Measurements from ENCODE around the gene BLOC1S2. TPM values are rescaled to one million over a fixed set of nuclear protein-coding genes. Genes with fewer than 3 reads are reported as not detected.
A peak's percentile ranks its signal among the peaks of the same experiment; 100 is the strongest.
"Not testable (repeated sequence)": the region's sequence is repeated elsewhere in the genome, so short reads cannot be mapped to it uniquely, and the experiment has no call there.

The BLOC1S2 gene
- total RNA-seq, 2 donors from 2014 or later = 18.0 to 30.0 TPM

DNA sequence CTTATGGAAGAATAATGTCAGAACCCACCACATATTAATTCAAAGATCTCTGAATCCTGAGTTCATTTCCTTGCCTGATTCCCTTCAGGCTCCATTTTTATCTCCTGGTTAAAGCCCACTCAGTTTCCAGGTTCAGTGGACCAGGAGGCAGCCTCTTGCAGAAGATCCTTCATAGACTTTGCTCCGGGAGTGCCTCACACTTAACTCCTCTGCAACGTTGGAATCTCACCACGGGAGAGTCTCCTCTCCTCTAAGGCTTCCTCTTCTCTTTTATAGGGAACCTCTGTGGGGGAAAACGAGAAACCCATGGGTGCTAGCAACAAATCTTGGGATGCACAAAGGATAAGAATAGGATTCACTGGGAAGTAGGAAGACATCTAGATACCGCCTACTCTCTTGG, 1.7 kb upstream of the BLOC1S2 start:
- H3K4me1 ChIP-seq = peaks cover 0 to 31% of the 10 kb centered on the region in 2 donors
- no peak overlapping the region for H3K4me3 ChIP-seq
- no peak for DNase-seq (ENCODE audit: low spot score)
- H3K36me3 ChIP-seq = no peaks in the 10 kb centered on the region
- H3K27me3 ChIP-seq = no peaks in the 10 kb centered on the region
- TF ChIP-seq, protein P1, sequence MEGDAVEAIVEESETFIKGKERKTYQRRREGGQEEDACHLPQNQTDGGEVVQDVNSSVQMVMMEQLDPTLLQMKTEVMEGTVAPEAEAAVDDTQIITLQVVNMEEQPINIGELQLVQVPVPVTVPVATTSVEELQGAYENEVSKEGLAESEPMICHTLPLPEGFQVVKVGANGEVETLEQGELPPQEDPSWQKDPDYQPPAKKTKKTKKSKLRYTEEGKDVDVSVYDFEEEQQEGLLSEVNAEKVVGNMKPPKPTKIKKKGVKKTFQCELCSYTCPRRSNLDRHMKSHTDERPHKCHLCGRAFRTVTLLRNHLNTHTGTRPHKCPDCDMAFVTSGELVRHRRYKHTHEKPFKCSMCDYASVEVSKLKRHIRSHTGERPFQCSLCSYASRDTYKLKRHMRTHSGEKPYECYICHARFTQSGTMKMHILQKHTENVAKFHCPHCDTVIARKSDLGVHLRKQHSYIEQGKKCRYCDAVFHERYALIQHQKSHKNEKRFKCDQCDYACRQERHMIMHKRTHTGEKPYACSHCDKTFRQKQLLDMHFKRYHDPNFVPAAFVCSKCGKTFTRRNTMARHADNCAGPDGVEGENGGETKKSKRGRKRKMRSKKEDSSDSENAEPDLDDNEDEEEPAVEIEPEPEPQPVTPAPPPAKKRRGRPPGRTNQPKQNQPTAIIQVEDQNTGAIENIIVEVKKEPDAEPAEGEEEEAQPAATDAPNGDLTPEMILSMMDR (IDR thresholded peaks at IDR 0.05) = no peak
- H3K27ac ChIP-seq = no peak overlapping the region
- H3K9me3 ChIP-seq = no peaks in the 10 kb centered on the region

- H3K9me3 ChIP-seq = no peaks in the 10 kb centered on the region
- H3K36me3 ChIP-seq = peaks cover 2% of the 10 kb centered on the region
- peaks cover 0 to 35% of the 10 kb centered on the region in 2 donors for H3K4me1 ChIP-seq
- no peak for DNase-seq (ENCODE audit: low spot score)
- TF ChIP-seq, protein P1 (IDR thresholded peaks at IDR 0.05) = no peak
- H3K27me3 ChIP-seq = no peaks in the 10 kb centered on the region
- no peak overlapping the region for H3K4me3 ChIP-seq
- H3K27ac ChIP-seq = no peak overlapping the region
Measured at GRCh38 chr10:100287756-100288155, 1.3 kb upstream of the BLOC1S2 start.

DNA sequence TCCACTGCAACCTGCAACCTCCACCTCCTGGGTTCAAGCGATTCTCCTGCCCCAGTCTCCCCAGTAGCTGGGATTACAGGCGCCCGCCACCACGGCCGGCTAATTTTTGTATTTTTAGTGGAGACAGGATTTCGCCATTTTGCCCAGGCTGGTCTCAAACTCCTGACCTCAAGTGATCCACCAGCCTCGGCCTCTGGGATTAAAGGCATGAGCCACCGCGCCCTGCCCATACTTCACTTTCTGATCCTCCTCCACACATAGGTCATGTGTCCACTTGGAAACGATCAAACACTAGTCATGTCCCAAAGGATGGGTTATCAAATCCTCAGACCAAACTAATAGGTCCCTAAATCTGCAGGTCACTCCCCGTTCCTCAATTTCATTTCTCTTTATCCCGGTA, 1.2 kb downstream of the BLOC1S2 start:
- peaks cover 0 to 42% of the 10 kb centered on the region in 2 donors for H3K4me1 ChIP-seq
- peaks cover 13% of the 10 kb centered on the region for H3K36me3 ChIP-seq
- H3K9me3 ChIP-seq; DNase-seq (ENCODE audit: low spot score); H3K27me3 ChIP-seq: not testable (repeated sequence)
- peak overlapping the region; percentile 58 to 84 for H3K4me3 ChIP-seq
- H3K27ac ChIP-seq = peak overlapping the region; percentile 87 to 96

- no peak for DNase-seq (ENCODE audit: low spot score)
- H3K4me3 ChIP-seq = no peak overlapping the region
- H3K36me3 ChIP-seq = peaks cover 31% of the 10 kb centered on the region
- no peaks in the 10 kb centered on the region for H3K9me3 ChIP-seq
- TF ChIP-seq, protein P1 (IDR thresholded peaks at IDR 0.05) = no peak
- H3K27me3 ChIP-seq = no peaks in the 10 kb centered on the region
- H3K4me1 ChIP-seq = peaks cover 0 to 42% of the 10 kb centered on the region in 2 donors
- H3K27ac ChIP-seq = no peak overlapping the region
Measured at GRCh38 chr10:100282907-100283306, 3.6 kb downstream of the BLOC1S2 start.

GRCh38 chr10:100276971-100277370, 9.5 kb downstream of the BLOC1S2 start:
- H3K9me3 ChIP-seq; H3K4me3 ChIP-seq; H3K27ac ChIP-seq; DNase-seq (ENCODE audit: low spot score); H3K27me3 ChIP-seq; H3K4me1 ChIP-seq: not testable (repeated sequence)
- peaks cover 39% of the 10 kb centered on the region for H3K36me3 ChIP-seq

DNA sequence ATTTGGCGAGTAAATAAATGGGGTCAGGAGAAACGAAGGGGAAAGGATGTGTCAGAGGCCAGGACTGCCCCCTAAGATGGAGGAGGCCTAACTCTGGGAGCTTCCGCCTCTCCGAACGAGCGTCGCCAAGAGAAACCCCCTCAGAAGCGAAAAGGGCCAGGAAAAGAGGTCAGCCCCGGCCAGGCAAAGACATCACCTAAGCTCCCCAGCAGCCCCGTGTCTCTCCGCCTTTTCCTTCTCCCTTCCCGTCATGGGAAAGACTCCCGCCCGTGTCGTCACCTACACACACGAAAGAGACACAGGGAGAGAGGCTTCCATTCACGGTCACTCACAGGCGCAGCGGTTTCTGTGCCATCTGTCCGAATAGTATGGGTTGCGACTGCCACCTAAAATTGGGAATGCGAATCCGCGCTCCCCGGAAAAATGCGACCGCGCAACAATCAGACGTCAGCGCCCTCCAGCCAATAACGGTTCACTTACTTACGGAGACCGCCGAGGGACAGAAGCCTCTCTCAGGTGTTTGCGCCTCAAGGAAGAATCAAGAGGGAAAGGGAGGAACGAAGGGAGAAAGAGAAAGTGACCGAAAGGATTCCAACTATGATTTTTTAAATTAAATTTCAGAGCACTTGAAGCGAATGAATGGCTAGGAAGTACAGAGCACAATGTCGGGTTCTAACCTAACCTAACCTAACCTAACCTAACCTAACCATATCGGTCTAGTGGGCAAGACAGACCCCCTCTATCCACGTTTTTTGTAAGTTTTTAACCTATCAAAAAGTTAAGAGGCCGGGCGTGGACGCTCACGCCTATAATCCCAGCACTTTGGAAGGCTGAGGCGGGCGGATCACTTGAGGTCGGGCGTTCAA, 19.0 kb downstream of the BLOC1S2 start, which contains the start of gene CWF19L1:
TSS of gene CWF19L1 (minus strand) at position 400 of the 866 bp plus-strand sequence. CDS start at position 355, 45 bp downstream.
- no peaks in the 10 kb centered on the region for H3K27me3 ChIP-seq
- no peaks in the 10 kb centered on the region for H3K36me3 ChIP-seq
- peak within 1 kb of the TSS; percentile 76 to 99 for H3K4me3 ChIP-seq
- H3K4me1 ChIP-seq = peaks cover 0 to 22% of the 10 kb centered on the region in 2 donors
- TF ChIP-seq, protein P1 (IDR thresholded peaks at IDR 0.05) = no peak
- H3K27ac ChIP-seq = peak within 1 kb of the TSS; percentile 74 to 81
- DNase-seq (ENCODE audit: low spot score) = peak; percentile 88
- no peaks in the 10 kb centered on the region for H3K9me3 ChIP-seq
